ENCODE data around the gene SLC12A5.
A peak's percentile ranks its signal among the peaks of the same experiment; 100 is the strongest.

The SLC12A5 gene

GRCh38 chr20:46014517-46015396, 14.3 kb upstream of the SLC12A5 start:
- Histone ChIP-seq H3K4me2 (ENCODE audit: low read length) (peak overlapping the region; percentile 83), H3K79me2 (ENCODE audit: control insufficient read depth, low read length) (no peaks in the 10 kb centered on the region), H3K9me2 (replicated peaks; ENCODE audit: control insufficient read depth, low read length) (no peaks in the 10 kb centered on the region), H3K27me3 (ENCODE audit: control insufficient read depth, low read length) (peaks cover 26% of the 10 kb centered on the region), H3K9me3 (ENCODE audit: control insufficient read depth, insufficient read depth, low read length) (no peaks in the 10 kb centered on the region), H3K4me1 (ENCODE audit: control insufficient read depth, low read length) (peaks cover 8% of the 10 kb centered on the region), H3K36me3 (ENCODE audit: control insufficient read depth, low read length) (no peaks in the 10 kb centered on the region), H3F3A (ENCODE audit: control insufficient read depth, insufficient read depth) (no peaks in the 10 kb centered on the region), H4K20me1 (ENCODE audit: control insufficient read depth, insufficient read depth, low read depth, low read length) (no peaks in the 10 kb centered on the region), H3K27ac (ENCODE audit: low read depth, low read length) (no peak overlapping the region), H3K4me3 (ENCODE audit: low read length) (0 out of 2 replicates have a peak overlapping the region, but pooled peaks have one; percentile 14)
- TF ChIP-seq EZH2phosphoT487 (IDR thresholded peaks at IDR 0.05; ENCODE audit: borderline replicate concordance, low read length) = no peak

GRCh38 chr20:46017272-46017671, 11.7 kb upstream of the SLC12A5 start:
- Histone ChIP-seq H3K4me3 (ENCODE audit: low read length) (no peak overlapping the region), H3K4me2 (ENCODE audit: low read length) (no peak overlapping the region), H3K79me2 (ENCODE audit: control insufficient read depth, low read length) (no peaks in the 10 kb centered on the region), H3F3A (ENCODE audit: control insufficient read depth, insufficient read depth) (no peaks in the 10 kb centered on the region), H3K36me3 (ENCODE audit: control insufficient read depth, low read length) (no peaks in the 10 kb centered on the region), H3K9me2 (replicated peaks; ENCODE audit: control insufficient read depth, low read length) (no peaks in the 10 kb centered on the region), H3K27me3 (ENCODE audit: control insufficient read depth, low read length) (peaks cover 7% of the 10 kb centered on the region), H3K9me3 (ENCODE audit: control insufficient read depth, insufficient read depth, low read length) (no peaks in the 10 kb centered on the region), H4K20me1 (ENCODE audit: control insufficient read depth, insufficient read depth, low read depth, low read length) (0 out of 2 replicates have a peak, but pooled peaks cover 5% of the 10 kb centered on the region), H3K27ac (ENCODE audit: low read depth, low read length) (no peak overlapping the region), H3K4me1 (ENCODE audit: control insufficient read depth, low read length) (peaks cover 22% of the 10 kb centered on the region)
- TF ChIP-seq CTCF (IDR thresholded peaks at IDR 0.05; ENCODE audit: low read depth, low read length, poor library complexity, severe bottlenecking) = no peak
- TF ChIP-seq EZH2phosphoT487 (IDR thresholded peaks at IDR 0.05; ENCODE audit: borderline replicate concordance, low read length) = no peak

GRCh38 chr20:46018112-46018511, 10.9 kb upstream of the SLC12A5 start:
- 0 out of 2 replicates have a peak, but pooled peaks cover 5% of the 10 kb centered on the region for H4K20me1 ChIP-seq (ENCODE audit: control insufficient read depth, insufficient read depth, low read depth, low read length)
- no peak overlapping the region for H3K27ac ChIP-seq (ENCODE audit: low read depth, low read length)
- H3F3A ChIP-seq (ENCODE audit: control insufficient read depth, insufficient read depth) = no peaks in the 10 kb centered on the region
- H3K27me3 ChIP-seq (ENCODE audit: control insufficient read depth, low read length) = peaks cover under 1% of the 10 kb centered on the region
- TF ChIP-seq CTCF (IDR thresholded peaks at IDR 0.05; ENCODE audit: low read depth, low read length, poor library complexity, severe bottlenecking) (no peak), EZH2phosphoT487 (IDR thresholded peaks at IDR 0.05; ENCODE audit: borderline replicate concordance, low read length) (no peak)
- H3K9me3 ChIP-seq (ENCODE audit: control insufficient read depth, insufficient read depth, low read length) = no peaks in the 10 kb centered on the region
- H3K4me1 ChIP-seq (ENCODE audit: control insufficient read depth, low read length) = peaks cover 27% of the 10 kb centered on the region
- H3K36me3 ChIP-seq (ENCODE audit: control insufficient read depth, low read length) = no peaks in the 10 kb centered on the region
- H3K79me2 ChIP-seq (ENCODE audit: control insufficient read depth, low read length) = no peaks in the 10 kb centered on the region
- no peak overlapping the region for H3K4me2 ChIP-seq (ENCODE audit: low read length)
- no peak overlapping the region for H3K4me3 ChIP-seq (ENCODE audit: low read length)
- H3K9me2 ChIP-seq (replicated peaks; ENCODE audit: control insufficient read depth, low read length) = no peaks in the 10 kb centered on the region

GRCh38 chr20:46018611-46019010, 10.4 kb upstream of the SLC12A5 start:
- Histone ChIP-seq H3K9me3 (ENCODE audit: control insufficient read depth, insufficient read depth, low read length) (no peaks in the 10 kb centered on the region), H3K4me3 (ENCODE audit: low read length) (no peak overlapping the region), H3K27me3 (ENCODE audit: control insufficient read depth, low read length) (peaks cover 6% of the 10 kb centered on the region), H4K20me1 (ENCODE audit: control insufficient read depth, insufficient read depth, low read depth, low read length) (0 out of 2 replicates have a peak, but pooled peaks cover 5% of the 10 kb centered on the region), H3K4me2 (ENCODE audit: low read length) (no peak overlapping the region), H3K79me2 (ENCODE audit: control insufficient read depth, low read length) (no peaks in the 10 kb centered on the region), H3K27ac (ENCODE audit: low read depth, low read length) (no peak overlapping the region), H3F3A (ENCODE audit: control insufficient read depth, insufficient read depth) (no peaks in the 10 kb centered on the region), H3K36me3 (ENCODE audit: control insufficient read depth, low read length) (no peaks in the 10 kb centered on the region), H3K9me2 (replicated peaks; ENCODE audit: control insufficient read depth, low read length) (no peaks in the 10 kb centered on the region), H3K4me1 (ENCODE audit: control insufficient read depth, low read length) (peaks cover 27% of the 10 kb centered on the region)
- no peak for TF ChIP-seq EZH2phosphoT487 (IDR thresholded peaks at IDR 0.05; ENCODE audit: borderline replicate concordance, low read length)
- no peak for TF ChIP-seq CTCF (IDR thresholded peaks at IDR 0.05; ENCODE audit: low read depth, low read length, poor library complexity, severe bottlenecking)
